ENCODE results near the gene SERF1A. TPM values are rescaled to one million over a fixed set of nuclear protein-coding genes. Genes with fewer than 3 reads are reported as not detected.

Gene SERF1A
- total RNA-seq (2022; extraction: Qiagen RNA extraction) = 0.76 to 3.8 TPM (median 1.0 TPM) in 5 replicates

GRCh38 chr5:70900533-70901271 lies at the start of gene SERF1A:
Gene SERF1A (plus strand): TSS chr5:70900669. CDS start chr5:70900870, 201 bp downstream.

Other genes with a start within 250 kb of the SERF1A start
- gene SMN1, start 24.4 kb downstream of the SERF1A start, total RNA-seq (2022; extraction: Qiagen RNA extraction) = 51.1 to 76.5 TPM (median 57.7 TPM) in 5 replicates
- gene NAIP, start 124.7 kb downstream of the SERF1A start, total RNA-seq (2022; extraction: Qiagen RNA extraction) = 0.27 to 0.61 TPM (median 0.40 TPM) in 5 replicates
- gene GTF2H2, start 167.0 kb downstream of the SERF1A start, total RNA-seq (2022; extraction: Qiagen RNA extraction) = 9.5 to 19.5 TPM (median 9.9 TPM) in 5 replicates

All from A549 treated with CORT108297 at 1 μM for 4 hours (cell line).